Measurements from ENCODE around the gene FLNA. TPM values are rescaled to one million over a fixed set of nuclear protein-coding genes. Genes with fewer than 3 reads are reported as not detected.
A peak's percentile ranks its signal among the peaks of the same experiment; 100 is the strongest.

The FLNA gene
- total and polyA plus RNA-seq, 10 donors = 259 to 1,447 (median 600) TPM

- peak overlapping the region; percentile 39 to 79 (median 52) for H3K4me3 ChIP-seq
- peaks cover 7 to 49% (median 24%) of the 10 kb centered on the region in 6 donors for H3K4me1 ChIP-seq
- 0 to 43% (median 1%) methylated on average over 7 to 38 of the region's 38 CpGs for WGBS, 5 donors
- no peak for DNase-seq
- H3K27ac ChIP-seq = peak overlapping the region; percentile 81 to 99 (median 98)
- intact Hi-C loops (cut with DNase I; ENCODE audit: low total_unique reads) = no loop called here
- H3K9me3 ChIP-seq = peaks cover 0 to 4% (median 0%) of the 10 kb centered on the region in 8 donors
- peaks cover 0 to 22% (median 0%) of the 10 kb centered on the region in 6 donors for H3K36me3 ChIP-seq
- H3K27me3 ChIP-seq (replicated peaks in 1 of 7) = no peaks in the 10 kb centered on the region
- TF ChIP-seq POLR2AphosphoS5 (IDR thresholded peaks at IDR 0.05) = no peak
- TF ChIP-seq CTCF (IDR thresholded peaks at IDR 0.05 in 8 of 11, conservative IDR thresholded peaks at IDR 0.05 in 3 of 11) = no peak
- TF ChIP-seq POLR2A (IDR thresholded peaks at IDR 0.05) = no peak
Observed at GRCh38 chrX:154379569-154379951, 5.1 kb upstream of the FLNA start.

GRCh38 chrX:154378799-154379568 lies 4.5 kb upstream of the FLNA start, which contains the start of gene EMD:
EMD (plus strand) TSS chrX:154379295; CDS start chrX:154379485, 190 bp downstream.
- Histone ChIP-seq H3K27me3 (replicated peaks in 1 of 7) (no peaks in the 10 kb centered on the region), H3K4me1 (peaks cover 7 to 47% (median 25%) of the 10 kb centered on the region in 6 donors), H3K27ac (peak within 1 kb of the TSS; percentile 84 to 99 (median 98)), H3K9me3 (peaks cover 0 to 4% (median 0%) of the 10 kb centered on the region in 8 donors), H3K4me3 (peak within 1 kb of the TSS; percentile 39 to 79 (median 52)), H3K36me3 (peaks cover 0 to 22% (median 0%) of the 10 kb centered on the region in 6 donors)
- 0 to 61% (median 2%) methylated on average over 13 to 103 of the region's 103 CpGs for WGBS, 5 donors
- DNase-seq = peak; percentile 98
- intact Hi-C loops (cut with DNase I; ENCODE audit: low total_unique reads) = no loop called here
- TF ChIP-seq POLR2A (IDR thresholded peaks at IDR 0.05) = peak in 2 of 3 donors; percentile 31 to 38
- TF ChIP-seq CTCF (IDR thresholded peaks at IDR 0.05 in 8 of 11, conservative IDR thresholded peaks at IDR 0.05 in 3 of 11) = peak in 9 of 11 experiments; percentile 13 to 72 (median 33)
- peak; percentile 92 to 93 (median 93) for TF ChIP-seq POLR2AphosphoS5 (IDR thresholded peaks at IDR 0.05)

- Histone ChIP-seq H3K36me3 (peaks cover 0 to 22% (median 0%) of the 10 kb centered on the region in 6 donors), H3K9me3 (peaks cover 0 to 4% (median 0%) of the 10 kb centered on the region in 8 donors), H3K27ac (peak overlapping the region; percentile 84 to 99 (median 98)), H3K4me1 (peaks cover 14 to 54% (median 32%) of the 10 kb centered on the region in 6 donors), H3K27me3 (replicated peaks in 1 of 7) (no peaks in the 10 kb centered on the region), H3K4me3 (peak overlapping the region in 7 of 8 donors; percentile 19 to 79 (median 42))
- WGBS, 5 donors = 0 to 36% (median 1%) methylated on average over 22 to 79 of the region's 79 CpGs
- intact Hi-C loops (cut with DNase I; ENCODE audit: low total_unique reads) = no loop called here
- peak; percentile 92 for TF ChIP-seq POLR2AphosphoS5 (IDR thresholded peaks at IDR 0.05)
- TF ChIP-seq POLR2A (IDR thresholded peaks at IDR 0.05) = peak; percentile 16 to 79 (median 55)
- TF ChIP-seq CTCF (IDR thresholded peaks at IDR 0.05 in 8 of 11, conservative IDR thresholded peaks at IDR 0.05 in 3 of 11) = no peak
- DNase-seq = peak; percentile 89
Observed at GRCh38 chrX:154378059-154378798, 3.8 kb upstream of the FLNA start.
